Activated CD4-positive, alpha-beta T cell treated with anti-CD3 and anti-CD28 coated beads, Interleukin-2, amount 50 U/mL, for 4 hours (primary cell): Measurements from ENCODE around the gene NDST1.

ENCODE experiments used
- DNase-seq, 2 experiments: peaks; one replicate each; pipeline ENCODE4 v3.0.0-alpha.2; 2020

Gene NDST1

DNA sequence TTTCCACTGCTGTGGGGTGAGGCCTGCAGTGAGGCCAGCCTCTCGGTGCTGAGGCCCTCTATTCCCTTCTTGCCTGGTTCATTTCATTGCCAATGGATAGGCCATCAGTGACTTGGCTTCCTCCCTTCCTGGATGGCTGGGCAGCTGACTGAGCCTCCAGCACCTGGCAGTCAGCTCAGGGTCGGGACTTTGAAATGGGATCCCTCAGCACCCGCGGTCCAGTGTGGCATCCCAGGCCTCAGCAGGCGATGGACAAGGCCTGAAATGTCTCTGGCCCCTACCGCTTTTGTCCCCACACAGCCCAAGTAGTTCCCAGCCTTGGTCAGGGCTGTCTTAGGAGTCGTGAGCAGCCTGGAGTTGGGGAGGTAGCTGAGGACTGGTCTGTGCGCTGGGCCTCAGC is 17.2 kb downstream of the NDST1 start:
- no peak for DNase-seq

DNA sequence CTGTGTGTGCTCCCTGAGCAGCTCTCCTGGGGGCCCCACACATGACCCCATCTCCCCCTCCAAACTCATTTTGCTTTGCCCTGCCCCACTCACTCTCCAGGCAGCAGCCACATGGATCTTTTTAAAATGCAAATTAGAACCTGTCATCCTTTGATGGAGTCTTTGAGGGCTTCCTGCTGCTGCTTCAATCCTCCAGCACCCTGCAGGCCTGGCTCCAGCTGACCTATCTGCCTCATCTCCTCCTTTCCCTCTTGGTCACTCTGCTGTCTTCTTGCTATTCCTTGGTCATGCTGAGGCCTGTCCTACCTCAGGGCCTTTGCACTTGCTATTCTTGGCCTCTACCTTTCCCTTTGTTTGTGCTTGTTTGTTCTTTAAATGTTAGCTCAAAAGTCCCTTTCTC is 17.9 kb downstream of the NDST1 start:
- no peak for DNase-seq

- DNase-seq = no peak
Observed at GRCh38 chr5:150527038-150527437, 19.1 kb downstream of the NDST1 start.

- no peak for DNase-seq
Observed at GRCh38 chr5:150527808-150528207, 19.9 kb downstream of the NDST1 start.

DNA sequence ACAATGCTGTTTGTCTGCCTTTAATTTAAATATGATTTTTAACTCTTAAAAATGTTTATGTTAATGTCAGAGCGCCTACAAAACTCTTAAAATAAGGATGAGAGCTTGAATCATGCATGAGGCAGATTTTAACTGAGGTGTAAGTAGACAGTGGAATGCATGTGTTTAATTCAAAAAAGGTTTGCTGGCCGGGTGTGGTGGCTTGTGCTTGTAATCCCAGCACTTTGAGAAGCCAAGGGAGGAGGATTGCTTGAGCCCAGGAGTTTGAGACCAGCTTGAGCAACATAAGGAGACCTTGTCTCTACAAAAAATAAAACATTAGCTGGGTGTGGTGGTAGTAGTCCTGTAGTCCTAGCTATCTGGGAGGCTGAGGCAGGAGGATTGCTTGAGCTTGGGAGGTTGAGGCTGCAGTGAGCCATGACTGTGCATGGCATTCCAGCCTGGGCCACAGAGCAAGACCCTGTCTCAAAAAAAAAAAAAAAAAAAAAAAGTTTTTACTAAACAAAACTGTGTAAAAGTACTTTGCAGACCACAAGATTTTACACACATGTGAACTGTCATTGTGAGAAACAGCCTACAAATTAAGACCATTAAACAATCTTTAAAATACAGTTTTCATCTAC is 21.1 kb downstream of the NDST1 start:
- no peak for DNase-seq

DNA sequence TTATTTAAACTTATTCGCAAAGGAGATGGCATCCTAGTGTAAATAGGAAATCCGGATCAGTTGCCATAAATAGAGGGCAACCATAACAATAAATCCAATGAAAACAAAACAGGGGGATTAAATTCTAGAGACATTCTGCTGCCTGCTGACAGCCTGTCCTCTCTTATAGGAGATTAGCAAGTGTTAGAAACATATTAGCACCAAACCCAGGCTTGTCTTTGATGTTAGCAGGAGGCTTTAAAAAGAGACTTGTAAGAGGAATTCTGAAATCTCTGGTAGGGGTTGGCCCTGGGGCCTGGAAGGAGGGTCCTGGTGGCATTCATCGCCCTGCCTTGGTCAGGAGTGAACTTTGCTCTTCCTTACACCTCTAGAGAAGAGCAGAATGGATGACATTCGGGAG is 21.6 kb downstream of the NDST1 start:
- DNase-seq = no peak

GRCh38 chr5:150530423-150530822 is 22.5 kb downstream of the NDST1 start:
- no peak for DNase-seq

DNA sequence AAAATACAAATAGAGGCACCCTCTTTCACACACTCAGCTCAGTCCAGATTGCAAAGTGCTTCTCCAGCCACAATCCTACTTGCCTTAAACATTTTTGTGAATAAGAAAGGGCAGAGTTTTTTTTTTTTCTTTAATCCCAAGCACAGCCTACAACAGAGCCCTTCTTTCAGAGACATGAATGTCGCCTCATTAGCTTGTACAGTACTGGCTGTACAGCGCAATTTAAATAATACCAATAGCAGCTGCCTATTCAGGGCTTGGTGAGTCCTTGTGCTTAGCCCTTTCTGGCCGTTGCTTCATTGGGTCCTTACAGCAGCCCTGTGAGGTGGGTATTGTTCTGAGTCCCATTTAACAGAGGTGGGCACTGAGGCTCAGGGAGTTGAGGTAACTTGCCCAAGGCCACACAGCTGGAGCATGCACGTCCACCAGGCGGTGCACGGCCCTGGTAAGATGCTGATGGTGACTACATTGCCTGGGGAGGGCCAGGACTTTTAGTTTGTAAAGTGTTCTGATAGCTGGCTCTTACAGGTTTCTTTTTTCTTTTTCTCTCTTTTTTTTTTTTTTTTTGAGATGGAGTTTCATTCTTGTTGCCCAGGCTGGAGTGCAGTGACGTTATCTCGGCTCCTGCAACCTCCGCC is 23.1 kb downstream of the NDST1 start:
- no peak for DNase-seq

DNA sequence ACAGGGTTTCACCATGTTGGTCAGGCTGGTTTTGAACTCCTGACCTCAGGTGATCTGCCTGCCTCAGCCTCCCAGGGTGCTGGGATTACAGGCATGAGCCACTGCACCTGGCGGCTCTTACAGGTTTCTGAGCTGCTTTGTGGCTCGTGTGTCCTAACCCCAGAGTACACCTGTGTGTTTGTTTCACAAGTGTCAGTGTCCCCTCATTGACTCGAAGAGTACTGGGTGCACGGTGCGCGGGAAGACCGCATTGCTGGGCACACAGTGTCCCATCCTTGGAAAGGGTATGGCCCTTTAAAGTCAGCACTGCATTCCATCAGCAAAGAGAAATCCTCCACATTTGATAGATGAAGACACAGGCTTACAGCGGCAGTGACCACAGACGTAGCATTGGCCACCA is 23.8 kb downstream of the NDST1 start:
- DNase-seq = no peak

DNA sequence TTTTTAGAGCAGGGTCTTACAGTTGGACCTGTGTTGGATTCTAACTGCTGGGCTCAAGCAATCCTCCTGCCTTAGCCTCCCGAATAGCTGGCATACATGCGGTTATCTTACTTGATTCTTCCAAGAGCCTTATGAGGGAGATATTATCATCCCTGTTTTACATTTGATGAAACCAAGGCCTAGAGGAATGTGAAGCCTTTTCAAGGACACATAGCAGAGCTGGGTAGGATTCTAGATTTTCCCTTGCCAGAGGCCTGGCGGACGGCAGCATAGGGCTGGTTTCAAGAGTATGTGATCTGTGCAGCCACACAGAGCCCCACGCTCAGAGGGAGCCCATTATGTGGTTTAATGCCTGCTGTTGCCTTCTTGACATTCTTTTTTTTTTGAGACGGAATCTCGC is 24.2 kb downstream of the NDST1 start:
- no peak for DNase-seq

DNA sequence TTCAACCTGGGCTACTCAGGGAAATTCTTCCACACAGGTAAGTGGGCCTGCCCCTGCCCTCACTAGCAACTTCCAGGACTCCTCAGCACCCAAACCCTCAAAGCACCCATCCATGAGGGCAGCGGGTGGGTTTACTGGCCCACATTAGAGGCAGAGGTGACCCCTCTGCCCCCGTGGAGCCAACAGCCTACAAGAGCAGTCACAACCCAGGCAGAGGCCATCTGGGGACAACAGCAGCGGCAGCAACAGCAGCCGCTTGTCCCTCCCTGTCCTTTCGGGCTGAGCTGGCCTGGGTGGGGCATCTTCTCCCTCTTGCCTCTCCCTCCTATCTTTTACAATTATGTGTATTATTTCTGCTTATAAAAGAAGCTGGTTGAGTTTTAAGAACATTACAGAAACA is 25.1 kb downstream of the NDST1 start:
- no peak for DNase-seq

- DNase-seq = no peak
Observed at GRCh38 chr5:150534811-150535210, 26.9 kb downstream of the NDST1 start.

GRCh38 chr5:150535611-150536010 is 27.7 kb downstream of the NDST1 start:
- no peak for DNase-seq

GRCh38 chr5:150538007-150538917 is 30.3 kb downstream of the NDST1 start:
- no peak for DNase-seq

DNA sequence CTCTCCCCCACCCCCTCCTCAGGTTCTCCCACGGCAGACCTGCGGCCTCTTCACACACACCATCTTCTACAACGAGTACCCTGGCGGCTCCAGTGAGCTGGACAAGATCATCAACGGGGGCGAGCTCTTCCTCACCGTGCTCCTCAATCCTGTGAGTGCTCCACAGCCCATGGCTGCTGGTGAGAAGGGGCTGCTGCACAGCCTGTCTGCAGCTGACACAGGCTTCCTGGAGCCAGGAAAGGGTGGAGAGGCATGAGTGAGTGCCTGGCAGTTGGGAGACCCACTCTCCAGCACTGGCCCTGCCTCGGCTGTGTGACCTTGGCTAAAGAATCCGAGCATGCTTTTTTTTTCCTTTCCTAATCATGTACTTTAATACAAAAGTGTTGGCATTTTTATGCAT is 31.3 kb downstream of the NDST1 start:
- DNase-seq = no peak

GRCh38 chr5:150540042-150540441 is 32.1 kb downstream of the NDST1 start:
- no peak for DNase-seq

GRCh38 chr5:150540615-150541396 is 32.9 kb downstream of the NDST1 start:
- no peak for DNase-seq

- DNase-seq = no peak
Observed at GRCh38 chr5:150541397-150541675, 33.4 kb downstream of the NDST1 start.

DNA sequence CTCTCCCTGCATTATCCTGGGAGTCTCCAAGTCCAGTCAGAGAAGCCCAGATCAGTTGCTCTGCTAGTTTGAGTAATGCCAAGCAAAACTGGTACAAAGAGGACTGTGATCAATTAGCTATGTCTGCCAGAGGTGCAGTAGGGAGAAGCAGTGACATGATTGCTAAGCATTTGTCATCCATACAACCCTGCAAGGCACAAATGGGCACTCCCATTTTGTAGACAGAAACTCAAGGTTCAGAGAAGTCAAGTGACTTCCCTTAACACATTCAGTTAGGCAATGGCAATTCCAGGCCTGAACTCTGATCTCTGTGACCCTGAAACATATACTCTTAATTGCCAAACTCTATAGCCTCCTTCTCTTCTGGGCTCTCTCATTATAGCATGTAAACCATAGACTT is 34.0 kb downstream of the NDST1 start:
- DNase-seq = no peak

DNA sequence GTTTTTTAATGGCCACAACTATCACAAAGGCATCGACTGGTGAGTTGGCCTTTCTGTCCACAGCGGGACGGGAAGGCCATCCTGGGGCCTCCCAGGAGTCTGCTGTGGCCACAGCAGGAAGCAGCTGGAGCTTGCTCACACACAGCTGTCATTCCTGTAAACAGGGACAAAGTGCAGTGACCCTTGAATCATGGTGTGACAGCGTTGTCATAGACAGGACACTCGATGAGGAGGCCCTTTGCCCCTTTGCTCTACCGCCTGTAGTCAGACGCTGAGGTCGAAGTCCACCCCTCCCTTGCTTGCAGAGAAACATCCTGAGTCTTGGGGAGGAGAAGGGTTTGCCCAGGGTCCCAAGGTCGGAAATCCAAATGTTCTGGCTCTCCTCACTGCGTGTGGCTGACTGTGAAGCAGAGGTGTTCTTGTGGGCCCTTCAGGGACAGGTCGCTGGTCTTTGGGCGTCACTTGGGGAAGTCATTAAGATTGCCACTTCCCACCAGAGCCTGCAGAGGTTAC is 35.1 kb downstream of the NDST1 start:
- no peak for DNase-seq

GRCh38 chr5:150544611-150545219 is 36.8 kb downstream of the NDST1 start:
- peak; percentile 43 to 47 for DNase-seq

GRCh38 chr5:150545246-150545645 is 37.3 kb downstream of the NDST1 start:
- no peak for DNase-seq

DNA sequence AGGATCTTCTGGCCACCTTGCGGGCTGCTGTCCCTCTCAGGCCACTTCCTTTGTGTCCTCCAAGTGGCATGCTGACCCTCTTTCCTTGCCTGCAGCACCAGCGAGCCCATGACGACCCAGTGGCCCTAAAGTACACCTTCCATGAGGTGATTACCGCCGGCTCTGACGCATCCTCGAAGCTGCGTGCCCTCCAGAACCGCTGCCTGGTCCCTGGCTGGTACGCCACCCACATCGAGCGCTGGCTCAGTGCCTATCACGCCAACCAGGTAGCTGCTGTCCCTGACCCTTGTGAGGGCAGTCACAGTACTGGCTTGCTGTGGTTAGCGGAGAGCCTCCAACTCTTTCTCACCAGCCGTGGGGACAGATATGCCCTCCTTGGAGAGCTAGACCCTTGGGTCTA is 40.2 kb downstream of the NDST1 start:
- DNase-seq = no peak
